Stimulated activated CD4-positive, alpha-beta T cell treated with anti-CD3 and anti-CD28 coated beads, Interleukin-1b, Interleukin-23, amount 100 ng/mL, for 24 hours (primary cell): Measurements from ENCODE around the gene EPHB2.

Experiments
- DNase-seq, 4 experiments: peaks; one replicate each; pipeline ENCODE4 v3.0.0-alpha.2; 2020; ENCODE audit warnings: low read depth in 4 of 4, low spot score in 1 of 4

Gene EPHB2

DNA sequence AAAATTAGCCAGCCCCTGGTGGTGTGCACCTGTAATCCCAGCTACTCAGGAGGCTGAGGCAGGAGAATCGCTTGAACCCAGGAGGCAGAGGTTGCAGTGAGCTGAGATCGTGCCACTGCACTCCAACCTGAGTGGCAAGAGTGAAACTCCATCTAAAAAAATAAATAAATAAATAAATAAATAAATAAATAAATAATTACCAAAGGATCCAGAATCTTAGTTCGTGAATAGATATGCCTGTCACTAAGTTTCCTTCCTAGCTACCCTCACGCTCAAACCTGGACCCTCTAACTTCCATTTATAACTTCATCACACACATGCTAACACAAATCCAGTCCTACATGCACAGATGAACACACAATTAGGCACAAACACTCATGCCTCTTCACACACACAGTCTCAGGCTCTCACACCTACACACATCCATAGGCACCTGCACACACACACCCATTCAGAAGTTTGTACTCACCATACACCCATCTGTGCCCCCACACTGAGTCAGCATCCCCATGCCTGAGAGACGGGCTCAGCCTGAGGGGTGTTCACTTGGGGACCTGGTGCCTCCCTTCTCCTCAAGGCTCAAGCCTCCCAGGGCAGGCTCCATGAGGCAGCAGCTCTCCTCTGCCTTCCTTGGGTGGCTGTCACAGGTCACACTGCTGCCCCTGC, 200.5 kb downstream of the EPHB2 start:
- no peak for DNase-seq

GRCh38 chr1:22912311-22912710, 201.7 kb downstream of the EPHB2 start:
- no peak for DNase-seq

- DNase-seq = no peak
These were observed 202.9 kb downstream of the EPHB2 start for GRCh38 chr1:22913421-22914141.

DNA sequence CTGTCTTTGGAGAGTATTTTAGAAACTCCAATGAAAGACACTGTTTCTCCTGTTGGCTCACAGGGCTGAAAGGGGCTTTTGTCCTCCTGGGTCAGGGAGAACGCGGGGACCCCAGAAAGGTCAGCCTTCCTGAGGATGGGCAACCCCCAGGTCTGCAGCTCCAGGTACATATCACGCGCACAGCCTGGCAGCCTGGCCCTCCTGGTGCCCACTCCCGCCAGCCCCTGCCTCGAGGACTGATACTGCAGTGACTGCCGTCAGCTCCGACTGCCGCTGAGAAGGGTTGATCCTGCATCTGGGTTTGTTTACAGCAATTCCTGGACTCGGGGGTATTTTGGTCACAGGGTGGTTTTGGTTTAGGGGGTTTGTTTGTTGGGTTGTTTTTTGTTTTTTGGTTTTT, 203.5 kb downstream of the EPHB2 start:
- no peak for DNase-seq

GRCh38 chr1:22914633-22915217, 204.1 kb downstream of the EPHB2 start:
- no peak for DNase-seq

GRCh38 chr1:22915231-22915630, 204.6 kb downstream of the EPHB2 start:
- no peak for DNase-seq

GRCh38 chr1:22915816-22916470, 205.3 kb downstream of the EPHB2 start:
- no peak for DNase-seq

- no peak for DNase-seq
These were observed 205.8 kb downstream of the EPHB2 start for GRCh38 chr1:22916471-22916820.

DNA sequence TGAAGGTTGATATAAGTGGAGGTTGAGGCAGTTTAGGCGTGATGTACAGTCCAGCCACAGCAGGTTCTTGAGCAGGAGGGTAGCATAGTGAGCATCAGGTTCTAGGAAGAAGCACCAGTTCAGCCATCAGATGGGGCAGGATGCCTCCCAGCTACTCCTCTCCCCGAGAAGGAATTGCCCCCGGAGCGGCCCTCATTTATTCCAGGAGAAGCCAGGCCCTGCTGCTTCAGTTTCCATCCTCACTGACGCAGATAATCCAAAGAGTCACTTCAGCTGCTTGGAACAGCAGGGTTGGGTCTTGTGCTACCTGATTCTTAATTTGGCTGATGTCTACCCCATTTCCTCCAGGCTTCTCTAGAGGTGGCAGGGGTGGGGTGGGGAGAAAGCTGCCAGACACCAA, 207.3 kb downstream of the EPHB2 start:
- no peak for DNase-seq

DNA sequence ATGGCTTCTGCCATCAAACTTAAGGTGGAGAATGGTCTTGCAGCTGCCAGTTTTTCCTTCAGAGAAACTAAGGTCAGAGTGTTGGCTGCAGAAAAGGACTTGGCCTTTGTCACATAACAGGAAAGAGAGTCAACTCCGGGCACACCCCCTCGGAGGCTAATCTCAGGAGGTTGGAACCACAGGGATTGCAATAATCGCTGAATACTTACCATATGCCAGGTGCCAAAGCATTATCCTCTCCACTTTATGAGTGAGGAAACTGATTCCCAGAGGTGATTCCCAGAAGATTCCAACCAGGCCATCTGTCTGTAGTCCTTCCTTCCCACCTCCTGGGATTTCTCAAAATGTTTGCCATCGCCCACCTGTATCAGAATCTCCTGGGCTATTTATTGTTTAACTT, 208.0 kb downstream of the EPHB2 start:
- DNase-seq = no peak

- no peak for DNase-seq
These were observed 208.8 kb downstream of the EPHB2 start for GRCh38 chr1:22919341-22920025.

DNA sequence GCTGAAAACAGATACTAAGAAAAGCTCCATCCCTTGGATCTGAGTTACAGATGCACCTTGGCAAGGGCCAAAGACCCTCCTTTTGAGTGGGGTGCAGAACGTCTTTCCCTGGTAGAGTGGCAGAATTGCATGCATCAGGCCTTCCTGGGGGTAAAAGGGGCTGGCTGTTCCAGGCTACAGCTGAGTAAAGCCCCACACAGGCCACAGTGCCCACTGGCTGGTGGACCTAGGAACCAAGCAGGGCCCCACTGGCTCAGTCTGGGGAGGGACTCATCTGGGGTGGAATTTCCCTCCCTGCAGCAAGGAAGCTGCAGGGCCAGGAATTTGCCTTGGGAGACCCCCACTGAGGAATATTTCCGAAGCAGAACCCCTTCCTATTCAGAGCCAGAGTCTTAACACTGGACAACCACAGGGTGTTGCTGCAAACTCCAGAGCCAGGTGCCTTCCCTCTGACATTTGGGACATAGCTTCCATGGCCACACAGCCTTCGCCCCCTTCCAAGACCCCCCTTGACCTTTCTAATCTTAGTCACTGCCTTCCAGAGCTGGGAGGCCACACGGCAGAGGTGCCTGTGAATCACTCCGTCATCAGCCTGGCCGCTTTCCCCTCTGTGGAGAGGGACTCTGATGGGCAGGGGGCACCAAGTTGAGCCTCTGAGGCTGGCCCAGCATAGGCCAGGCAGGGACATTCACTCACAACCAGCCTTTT, 209.5 kb downstream of the EPHB2 start:
- no peak for DNase-seq

DNA sequence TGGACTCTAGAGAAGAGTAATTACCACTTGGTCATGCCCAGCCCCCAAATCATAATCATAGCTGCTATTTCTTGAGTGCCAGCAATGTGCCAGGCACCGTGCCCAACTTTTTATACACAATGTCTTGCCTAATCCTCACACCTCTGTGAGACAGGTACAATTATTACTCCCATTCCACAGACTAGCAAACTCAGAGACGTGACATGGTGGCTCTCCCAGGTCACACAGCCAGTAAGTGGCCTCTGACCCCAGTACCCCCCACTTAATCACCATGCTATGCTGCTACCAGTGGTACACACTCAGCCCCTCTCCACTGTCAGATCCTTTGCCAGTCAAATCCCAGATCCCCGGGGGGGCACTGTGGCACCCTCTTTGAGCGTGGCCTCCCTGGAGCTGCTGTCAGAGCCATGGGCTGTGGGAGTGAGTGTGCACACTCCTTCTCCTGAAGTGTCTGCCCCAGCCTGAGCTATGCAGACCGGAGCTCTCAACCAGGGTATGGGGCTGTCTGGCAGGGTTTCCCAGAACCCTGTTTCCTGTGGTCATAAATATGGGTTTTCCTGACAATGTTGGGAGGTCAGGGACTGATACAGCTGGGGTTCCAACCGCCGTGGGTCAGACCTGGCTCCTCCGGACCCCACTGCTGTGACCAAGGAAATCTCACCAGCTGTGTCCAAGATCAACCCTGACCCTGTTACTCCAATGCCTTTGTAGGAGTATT, 210.3 kb downstream of the EPHB2 start:
- no peak for DNase-seq

DNA sequence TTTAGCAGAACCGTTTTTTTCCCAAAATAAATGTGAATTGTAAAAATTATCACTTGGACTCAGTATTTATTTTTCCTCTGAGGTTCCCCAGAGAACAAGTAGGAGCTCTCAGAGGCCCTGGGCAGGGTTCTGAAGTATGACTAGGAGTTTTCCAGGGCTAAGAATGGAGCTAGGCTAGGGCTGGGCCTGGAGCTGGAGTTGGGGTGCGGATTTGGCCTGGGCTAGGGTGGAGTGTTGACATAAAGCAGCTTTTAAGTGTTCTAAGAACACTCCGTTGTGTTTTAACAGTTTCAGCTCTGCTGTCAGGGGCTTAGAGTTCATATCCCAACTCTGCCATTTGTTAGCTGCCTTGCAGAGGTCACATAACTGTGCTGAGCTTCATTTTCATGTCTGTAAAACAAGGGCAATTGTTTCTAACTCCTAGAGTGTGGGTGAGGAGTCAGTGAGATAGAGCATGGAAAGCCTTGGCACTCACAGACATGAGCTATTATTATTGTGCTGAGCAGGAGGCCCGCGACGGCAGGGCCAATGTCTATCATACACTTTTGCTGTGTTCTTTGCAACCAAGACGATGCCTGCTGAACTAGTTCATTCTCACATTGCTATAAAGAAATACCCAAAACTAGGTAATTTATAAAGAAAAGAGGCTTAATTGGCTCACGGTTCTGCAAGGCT, 210.9 kb downstream of the EPHB2 start:
- DNase-seq = no peak

- no peak for DNase-seq
These were observed 212.0 kb downstream of the EPHB2 start for GRCh38 chr1:22922640-22923039.

DNA sequence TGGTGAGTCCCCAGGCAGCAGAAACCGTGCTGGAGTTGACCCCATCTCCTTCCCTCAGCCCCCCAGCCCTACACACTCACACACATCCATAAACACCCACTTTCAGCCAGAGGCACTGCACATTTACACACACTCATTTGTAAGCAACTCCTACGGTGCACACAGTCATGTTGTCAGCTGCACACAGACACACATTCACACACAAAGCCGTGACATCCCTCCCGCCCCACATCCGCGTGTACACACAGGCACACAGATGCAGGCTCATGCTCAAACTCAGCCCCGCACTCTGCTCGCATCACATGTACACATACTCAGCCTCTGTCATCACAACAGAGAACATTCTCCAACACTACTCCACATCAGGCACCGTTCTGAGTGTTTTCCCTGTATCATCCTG, 214.5 kb downstream of the EPHB2 start:
- no peak for DNase-seq

- DNase-seq = peak in 1 of 4 experiments; percentile 8
These were observed 219.7 kb downstream of the EPHB2 start for GRCh38 chr1:22930240-22930912.

- no peak for DNase-seq
These were observed 222.3 kb downstream of the EPHB2 start for GRCh38 chr1:22932803-22933470.

DNA sequence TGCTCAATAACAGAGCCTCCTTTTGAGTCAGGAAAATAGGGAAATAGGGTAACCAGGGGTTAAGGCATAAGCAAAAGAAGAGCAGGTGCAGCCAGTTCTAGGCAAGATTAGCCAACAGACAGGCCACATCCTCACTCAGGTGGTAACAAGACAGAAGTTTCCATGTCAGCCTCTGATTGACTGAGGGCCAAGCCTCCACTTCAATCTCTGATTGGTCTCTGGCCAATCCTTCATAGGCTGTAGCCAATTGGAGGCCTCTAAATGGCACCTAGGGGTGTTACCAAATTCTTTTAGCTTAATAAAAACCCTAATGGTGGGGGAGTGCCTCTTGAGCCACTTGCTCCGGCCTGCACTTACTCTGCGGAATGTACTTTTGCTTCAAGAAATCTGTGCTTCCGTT, 224.8 kb downstream of the EPHB2 start:
- no peak for DNase-seq
